LNCAP (cell line): ENCODE data around the gene BNC2.

Experiments used
- CTCF ChIP-seq: fragments of 450-650 bp; IDR thresholded peaks from 2 replicates; pipeline ENCODE4 v1.5.1; 2017; ENCODE audit warnings: mild to moderate bottlenecking

BNC2 gene

GRCh38 chr9:16363916-16364315 is 506.6 kb downstream of the BNC2 start:
- no peak for TF ChIP-seq CTCF

- no peak for TF ChIP-seq CTCF
These were observed 507.2 kb downstream of the BNC2 start for GRCh38 chr9:16363073-16363781.

- TF ChIP-seq CTCF: no peak
These were observed 508.5 kb downstream of the BNC2 start for GRCh38 chr9:16361939-16362338.

- no peak for TF ChIP-seq CTCF
These were observed 509.4 kb downstream of the BNC2 start for GRCh38 chr9:16361118-16361517.

- TF ChIP-seq CTCF: no peak
These were observed 510.2 kb downstream of the BNC2 start for GRCh38 chr9:16360247-16360646.
